ENCODE data around the gene TTBK1.
"Not testable (repeated sequence)": the region's sequence is repeated elsewhere in the genome, so short reads cannot be mapped to it uniquely, and the experiment has no call there.

Gene TTBK1

DNA sequence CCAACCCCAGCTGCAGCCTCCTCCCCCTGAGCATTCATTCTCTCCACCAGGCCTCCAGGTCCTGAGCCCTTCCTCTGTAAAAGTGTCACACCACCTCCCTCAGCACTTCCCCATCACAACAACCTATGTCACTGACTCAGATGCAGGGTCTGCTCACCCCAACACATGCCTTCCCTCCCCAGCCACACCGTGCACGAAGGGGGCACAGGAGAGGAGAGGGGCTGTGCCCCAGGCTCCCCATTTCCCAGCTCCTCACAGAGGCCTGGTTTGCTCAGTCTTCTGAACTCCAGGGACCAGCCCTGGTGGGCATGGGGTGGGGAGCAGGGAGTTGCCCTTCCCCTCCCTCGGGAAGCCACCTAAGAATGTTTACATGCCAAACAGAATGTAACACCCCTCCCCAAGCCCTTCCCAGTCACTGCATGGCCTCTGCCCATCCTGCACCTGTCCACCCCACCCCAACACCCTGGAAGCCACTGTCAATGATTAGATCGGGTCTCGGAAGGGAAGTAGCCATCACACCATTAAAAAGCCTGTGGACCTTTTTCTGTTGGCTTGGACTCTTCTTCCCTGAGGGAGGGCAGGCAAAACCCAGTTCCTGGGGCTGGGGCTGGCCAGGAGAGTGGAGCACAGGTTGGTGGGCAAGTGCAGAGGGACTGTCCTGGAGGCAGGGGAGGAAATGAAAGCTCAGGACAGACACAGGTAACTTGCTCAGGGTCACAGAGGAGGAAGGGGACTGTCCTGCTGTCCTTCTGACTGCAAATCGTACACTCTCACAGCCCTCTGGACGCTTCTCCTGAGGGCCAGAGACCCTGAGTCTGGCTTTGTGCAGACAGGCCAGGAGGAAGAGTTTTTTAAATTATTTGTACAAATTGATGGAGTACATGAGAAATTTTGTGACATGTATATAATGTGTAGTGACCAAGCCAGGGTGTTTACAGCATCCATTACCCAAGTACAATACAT lies 44.7 kb downstream of the TTBK1 start:
- DNase-seq (ENCODE audit: low read depth) = no peak

DNA sequence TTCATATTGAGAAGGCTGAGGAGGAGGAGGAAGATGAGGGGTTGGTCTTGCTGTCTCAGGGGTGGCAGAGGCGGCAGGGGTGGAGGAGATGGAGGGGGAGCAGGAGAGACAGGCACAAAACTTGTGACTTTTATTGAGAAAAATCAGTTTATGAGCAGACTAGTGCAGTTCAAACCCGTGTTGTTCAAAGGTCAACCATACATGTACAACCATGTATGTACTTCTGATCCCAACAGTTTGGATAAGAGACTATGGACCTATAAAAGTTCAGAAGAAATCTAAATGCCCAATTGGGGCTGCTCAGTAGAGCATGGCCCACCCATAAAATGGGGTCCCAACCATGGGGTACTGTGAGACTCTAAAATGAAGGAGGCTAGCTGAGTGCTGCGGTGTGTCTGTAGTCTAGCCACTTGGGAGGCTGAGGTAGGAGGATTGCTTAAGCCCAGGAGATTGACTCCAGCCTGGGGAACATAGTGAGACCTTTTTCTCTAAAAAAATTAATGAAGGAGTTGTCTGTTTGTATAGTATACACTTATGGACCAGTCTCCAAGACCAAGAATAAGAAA lies 47.1 kb downstream of the TTBK1 start:
- no peak for DNase-seq (ENCODE audit: low read depth)

DNA sequence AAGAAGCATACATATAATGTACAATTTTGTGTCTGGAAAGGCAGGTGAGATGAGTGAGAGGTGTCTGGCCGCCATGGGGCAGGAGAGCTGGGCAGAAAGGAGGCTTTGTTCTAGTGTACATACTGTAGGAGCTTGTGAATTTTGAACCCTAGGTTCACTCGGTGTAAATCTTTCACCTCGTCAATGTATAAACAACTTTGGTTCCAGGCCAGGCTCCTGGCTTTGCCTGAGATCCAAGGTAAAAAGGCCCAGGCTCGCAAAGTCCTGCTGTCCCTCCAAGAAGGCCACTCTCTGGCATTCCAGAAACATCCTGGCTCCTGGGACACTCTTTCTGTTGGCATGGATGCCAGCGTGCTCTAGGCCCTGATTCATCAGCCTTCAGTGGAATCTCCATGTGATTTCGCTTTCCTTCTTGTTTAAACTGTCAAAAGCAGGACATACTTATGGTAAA lies 47.6 kb downstream of the TTBK1 start:
- DNase-seq (ENCODE audit: low read depth) = no peak

DNA sequence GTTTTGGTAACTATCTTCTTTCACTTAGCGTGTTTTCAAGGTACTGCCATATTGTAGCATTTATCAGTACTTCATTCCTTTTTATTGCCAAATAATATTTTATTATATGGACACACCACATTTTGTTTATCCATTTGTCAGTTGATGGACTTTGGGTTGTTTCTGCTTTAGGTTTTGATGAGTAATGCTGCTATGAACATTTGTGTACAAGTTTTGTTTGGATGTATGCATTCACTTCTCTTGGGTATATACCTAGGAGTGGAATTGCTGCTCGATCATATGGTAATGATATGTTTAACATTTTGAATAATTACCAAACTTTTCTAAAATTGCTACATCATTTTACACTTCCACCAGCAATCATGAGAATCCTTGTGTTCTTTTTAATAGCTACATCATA lies 48.4 kb downstream of the TTBK1 start:
- no peak for DNase-seq (ENCODE audit: low read depth)

DNA sequence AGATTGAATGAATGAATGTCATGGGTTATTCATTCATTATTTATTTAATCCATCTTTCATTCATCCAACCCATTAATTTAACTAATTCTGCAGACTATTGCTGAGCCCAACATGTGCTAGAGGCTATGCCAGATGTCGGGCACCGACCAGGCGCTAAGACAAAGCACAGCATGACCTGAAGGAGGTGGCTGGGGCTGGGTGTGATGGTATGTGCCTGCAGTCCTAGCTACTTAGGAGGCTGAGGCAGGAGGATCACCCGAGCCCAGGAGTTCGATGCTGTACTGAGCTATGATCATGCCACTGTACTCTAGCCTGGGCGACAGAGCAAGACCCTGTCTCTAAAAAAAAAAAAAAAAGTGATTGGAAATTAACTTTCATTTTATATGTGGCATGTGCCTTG lies 49.1 kb downstream of the TTBK1 start:
- no peak for DNase-seq (ENCODE audit: low read depth)

DNA sequence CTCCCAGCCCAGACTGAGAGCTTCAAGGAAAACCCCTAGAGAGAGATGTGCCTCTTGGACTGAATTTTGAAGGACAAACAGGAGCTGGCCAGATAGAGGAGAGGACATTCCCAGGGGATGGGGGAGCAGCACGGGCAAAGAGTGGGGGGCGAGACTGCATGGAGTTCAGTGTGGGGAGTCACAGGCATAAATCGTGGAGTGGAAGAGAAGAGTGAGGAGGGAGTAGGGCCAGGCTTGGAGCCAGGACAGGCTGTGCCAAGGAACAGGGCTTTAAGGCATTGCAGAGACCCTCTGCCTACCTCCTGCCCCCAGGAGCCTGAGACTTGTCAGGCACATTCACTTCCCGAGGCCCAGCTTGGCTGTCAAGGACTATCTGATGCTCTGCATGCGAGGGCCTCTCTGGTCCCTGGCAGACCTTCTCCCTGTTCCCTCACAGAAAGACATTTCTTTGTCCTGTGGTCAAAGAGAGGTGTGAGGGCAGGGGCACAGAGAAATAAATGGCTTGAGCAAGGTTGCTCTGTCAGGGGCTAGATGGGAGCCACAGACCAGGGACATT lies 49.6 kb downstream of the TTBK1 start:
- no peak for DNase-seq (ENCODE audit: low read depth)

DNA sequence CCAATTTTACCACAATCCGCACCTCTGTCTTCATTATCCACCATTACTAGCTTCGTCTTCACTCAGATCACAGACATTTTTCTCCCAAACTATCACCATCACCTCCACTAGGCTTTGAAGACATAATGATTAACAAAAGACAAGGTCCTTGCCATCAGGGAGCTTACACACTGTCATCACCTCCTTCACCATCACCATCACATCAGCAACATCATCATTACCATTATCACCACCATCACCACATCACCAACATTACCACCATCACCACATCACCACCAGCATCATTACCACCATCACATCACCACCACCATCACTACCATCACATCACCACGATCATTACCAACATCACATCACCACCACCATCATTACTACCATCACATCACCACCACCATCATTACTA lies 50.4 kb downstream of the TTBK1 start:
- no peak for DNase-seq (ENCODE audit: low read depth)

DNA sequence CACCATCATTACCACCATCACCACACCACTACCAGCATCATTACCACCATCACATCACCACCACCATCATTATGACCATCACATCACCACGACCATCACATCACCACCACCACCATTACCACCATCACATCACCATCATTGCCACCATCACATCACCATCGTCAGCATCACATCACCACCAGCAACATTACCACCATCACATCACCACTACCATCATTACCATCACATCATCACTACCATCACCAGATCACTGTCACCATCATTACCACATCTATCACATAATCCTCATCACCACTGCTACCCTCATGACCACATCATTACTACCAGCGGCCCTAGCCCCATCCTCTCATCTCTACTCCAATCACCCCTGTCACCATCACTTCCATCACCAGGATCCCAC lies 51.3 kb downstream of the TTBK1 start:
- DNase-seq (ENCODE audit: low read depth) = no peak

DNA sequence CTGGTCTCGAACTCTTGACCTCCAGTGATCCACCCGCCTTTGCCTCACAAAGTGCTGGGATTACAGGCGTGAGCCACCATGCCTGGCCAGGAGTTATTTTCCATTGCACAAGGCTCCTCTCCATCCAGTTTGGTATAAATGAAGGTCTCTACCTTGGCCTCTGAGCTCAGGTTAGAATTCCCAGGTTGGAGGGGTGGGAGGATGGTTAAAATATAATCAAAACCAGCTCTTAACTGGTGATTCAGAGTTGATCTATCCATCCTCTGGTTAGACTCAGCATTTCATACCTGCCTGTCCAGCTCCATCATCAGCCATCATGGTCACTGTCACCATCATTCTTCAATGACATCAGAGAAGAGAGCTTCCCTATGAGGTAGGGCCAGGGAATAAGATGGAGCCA lies 52.2 kb downstream of the TTBK1 start:
- no peak for DNase-seq (ENCODE audit: low read depth)

DNA sequence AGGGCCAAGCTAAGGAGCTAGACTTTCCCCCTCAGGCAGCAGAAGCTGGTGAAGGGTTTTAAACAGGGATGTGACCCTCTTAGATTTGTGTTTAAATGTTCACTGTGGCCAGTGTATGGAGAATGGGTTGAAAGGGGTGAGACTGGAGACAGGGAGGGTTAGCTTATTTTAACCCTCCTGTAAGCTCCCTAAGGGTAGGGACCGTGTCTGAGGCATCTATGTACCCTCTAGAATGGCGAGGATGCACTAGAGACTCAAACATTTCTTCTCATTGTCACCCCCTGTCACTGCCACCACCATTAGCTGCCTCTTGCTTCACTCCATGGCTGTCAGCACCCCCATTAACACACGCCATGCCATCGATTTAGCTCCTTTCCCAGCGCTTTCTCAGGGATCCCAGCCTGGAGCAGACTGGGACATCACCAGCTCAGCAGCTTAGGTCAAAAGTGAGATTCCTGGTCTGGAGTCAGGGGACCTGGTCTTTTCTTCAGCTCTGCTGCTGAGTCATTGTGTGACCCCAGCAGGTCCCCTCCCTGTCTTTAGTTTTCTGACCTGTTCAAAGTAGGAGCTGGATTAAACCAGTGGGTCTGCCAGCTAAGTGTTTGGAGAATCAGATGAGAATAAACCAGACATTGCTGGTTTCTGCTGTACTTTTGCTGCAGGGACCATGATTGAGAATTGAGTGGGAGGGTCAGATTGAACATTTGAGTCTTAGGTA lies 53.7 kb downstream of the TTBK1 start:
- DNase-seq (ENCODE audit: low read depth) = no peak

DNA sequence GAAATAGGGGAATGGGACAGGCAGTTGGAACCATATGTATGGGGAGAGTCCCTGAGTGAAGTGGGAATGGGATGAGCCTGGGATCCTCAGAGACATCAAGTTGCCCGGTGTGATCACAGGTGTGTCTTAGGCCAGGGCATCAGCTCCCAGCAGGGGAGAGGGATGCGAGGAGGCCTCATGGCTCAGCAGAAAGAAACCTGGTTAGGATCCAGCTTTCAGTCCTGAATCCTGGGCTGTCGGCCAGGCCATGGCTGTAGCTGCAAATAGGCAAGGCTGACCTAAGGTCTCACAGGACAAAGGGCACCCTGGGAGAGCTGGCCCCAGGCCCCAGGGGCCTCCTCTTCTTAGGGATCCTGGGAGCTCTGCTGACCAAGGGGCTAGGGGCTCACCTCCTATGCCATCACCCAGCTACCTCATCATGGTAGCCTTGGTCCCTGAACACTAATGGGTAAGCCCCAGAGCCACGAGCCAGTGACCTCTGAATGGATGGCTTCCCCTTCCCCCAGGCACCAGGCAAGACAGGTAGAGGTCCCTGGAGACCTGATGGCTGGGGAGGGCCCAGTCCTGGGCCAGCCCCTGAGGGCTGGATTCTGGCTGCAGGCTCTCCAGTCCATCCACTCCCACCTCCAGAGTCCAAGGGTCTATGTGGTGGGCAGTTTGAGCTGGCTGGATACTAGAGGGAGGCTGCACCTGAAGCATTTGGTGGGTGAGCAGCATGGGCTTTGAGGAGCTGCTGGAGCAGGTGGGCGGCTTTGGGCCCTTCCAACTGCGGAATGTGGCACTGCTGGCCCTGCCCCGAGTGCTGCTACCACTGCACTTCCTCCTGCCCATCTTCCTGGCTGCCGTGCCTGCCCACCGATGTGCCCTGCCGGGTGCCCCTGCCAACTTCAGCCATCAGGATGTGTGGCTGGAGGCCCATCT lies 54.6 kb downstream of the TTBK1 start, which contains the start of gene SLC22A7:
Gene SLC22A7, plus strand, starts transcription at position 617 of the 921 bp plus-strand sequence. Its CDS starts 99 bp downstream, at position 716.
- no peak for DNase-seq (ENCODE audit: low read depth)

DNA sequence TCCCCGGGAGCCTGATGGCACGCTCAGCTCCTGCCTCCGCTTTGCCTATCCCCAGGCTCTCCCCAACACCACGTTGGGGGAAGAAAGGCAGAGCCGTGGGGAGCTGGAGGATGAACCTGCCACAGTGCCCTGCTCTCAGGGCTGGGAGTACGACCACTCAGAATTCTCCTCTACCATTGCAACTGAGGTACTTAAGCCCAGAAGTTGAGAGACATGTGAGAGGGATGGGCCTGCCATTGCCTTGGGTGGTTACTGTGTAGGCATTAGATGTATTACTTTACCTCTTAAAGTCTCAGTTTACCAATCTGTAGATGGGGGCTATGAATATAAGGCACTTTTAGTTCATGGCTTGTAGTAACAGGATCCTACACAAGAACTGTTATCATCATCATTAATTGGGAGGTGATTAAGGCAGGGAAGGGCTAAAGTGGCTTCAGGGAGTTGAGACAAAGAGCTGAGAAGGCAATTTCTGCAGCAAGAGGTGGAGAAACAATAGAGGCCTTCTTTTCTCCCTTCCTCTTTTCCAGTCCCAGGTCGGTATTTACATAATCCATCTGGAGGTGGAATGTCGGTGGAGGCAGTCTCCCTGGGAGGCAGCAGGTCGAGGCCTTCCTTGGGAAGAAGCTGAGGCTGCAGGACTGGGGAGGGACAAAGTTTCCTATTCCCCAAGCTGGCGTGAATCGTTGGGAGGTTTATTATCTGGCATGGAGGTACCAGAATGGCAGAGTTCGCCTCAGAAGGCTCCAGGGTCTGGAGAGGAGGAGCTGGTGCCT lies 55.5 kb downstream of the TTBK1 start:
- no peak for DNase-seq (ENCODE audit: low read depth)

DNA sequence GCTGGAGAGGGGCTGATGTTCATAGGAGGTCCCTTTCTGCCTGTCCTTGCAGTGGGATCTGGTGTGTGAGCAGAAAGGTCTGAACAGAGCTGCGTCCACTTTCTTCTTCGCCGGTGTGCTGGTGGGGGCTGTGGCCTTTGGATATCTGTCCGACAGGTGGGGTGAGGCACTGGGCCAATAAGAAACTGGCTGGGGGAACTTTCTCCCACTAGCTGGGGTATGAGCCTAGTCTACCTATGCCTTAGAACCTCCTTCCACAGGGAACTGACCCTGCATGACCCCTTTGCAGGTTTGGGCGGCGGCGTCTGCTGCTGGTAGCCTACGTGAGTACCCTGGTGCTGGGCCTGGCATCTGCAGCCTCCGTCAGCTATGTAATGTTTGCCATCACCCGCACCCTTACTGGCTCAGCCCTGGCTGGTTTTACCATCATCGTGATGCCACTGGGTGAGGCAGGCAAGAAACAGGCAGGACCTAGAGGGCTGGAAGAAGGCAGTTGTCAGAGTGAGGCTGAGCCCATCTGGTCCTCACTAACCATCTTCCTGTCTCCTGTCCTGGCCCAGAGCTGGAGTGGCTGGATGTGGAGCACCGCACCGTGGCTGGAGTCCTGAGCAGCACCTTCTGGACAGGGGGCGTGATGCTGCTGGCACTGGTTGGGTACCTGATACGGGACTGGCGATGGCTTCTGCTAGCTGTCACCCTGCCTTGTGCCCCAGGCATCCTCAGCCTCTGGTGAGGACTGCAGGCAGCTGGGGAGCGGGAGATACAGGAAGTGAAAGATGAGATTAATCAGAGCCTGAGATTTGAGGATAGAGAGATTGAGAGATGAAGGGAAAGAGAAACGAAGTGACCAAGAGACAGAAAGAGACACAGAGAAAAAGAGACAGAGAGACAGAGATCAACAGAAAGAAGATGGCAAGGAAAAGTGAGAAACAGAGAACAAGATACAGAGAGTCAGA lies 56.3 kb downstream of the TTBK1 start:
- DNase-seq (ENCODE audit: low read depth) = no peak

DNA sequence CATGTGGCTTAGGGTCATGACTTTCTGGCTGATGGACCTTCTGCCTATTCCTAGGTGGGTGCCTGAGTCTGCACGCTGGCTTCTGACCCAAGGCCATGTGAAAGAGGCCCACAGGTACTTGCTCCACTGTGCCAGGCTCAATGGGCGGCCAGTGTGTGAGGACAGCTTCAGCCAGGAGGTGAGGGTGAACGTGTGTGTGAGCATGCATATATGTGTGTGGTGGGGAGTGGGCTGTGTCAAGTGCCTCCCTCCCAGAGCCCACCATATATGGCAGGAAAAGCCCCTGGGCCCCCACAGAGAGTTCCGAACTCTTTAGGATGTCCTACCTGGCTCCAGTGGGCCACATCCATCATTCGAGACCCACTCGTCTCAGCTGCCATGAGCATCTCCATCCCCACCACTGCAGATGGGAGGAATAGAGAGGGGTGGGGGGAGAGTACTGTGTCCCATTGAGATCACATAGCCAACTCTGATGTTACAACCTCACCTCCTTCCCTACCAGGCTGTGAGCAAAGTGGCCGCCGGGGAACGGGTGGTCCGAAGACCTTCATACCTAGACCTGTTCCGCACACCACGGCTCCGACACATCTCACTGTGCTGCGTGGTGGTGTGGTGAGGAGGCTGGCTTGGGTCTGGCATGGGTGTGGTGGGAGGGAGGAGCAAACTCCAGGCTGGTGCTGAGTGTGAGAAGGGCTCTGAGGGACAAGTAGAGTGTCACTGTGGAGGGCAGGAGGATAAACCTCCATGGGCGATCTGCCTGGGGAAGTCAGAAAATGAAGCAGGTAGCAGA lies 58.0 kb downstream of the TTBK1 start:
- DNase-seq (ENCODE audit: low read depth) = no peak

DNA sequence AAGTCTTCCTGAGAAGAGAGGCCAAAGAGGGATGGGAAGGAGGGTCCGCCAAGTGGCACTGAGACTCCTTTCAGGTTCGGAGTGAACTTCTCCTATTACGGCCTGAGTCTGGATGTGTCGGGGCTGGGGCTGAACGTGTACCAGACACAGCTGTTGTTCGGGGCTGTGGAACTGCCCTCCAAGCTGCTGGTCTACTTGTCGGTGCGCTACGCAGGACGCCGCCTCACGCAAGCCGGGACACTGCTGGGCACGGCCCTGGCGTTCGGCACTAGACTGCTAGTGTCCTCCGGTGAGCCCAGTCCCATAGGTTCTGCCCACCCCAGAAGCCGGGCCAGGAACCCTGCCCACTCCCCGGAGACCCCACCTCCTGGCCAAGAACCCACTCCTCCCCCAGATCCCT lies 58.8 kb downstream of the TTBK1 start:
- DNase-seq (ENCODE audit: low read depth) = no peak

DNA sequence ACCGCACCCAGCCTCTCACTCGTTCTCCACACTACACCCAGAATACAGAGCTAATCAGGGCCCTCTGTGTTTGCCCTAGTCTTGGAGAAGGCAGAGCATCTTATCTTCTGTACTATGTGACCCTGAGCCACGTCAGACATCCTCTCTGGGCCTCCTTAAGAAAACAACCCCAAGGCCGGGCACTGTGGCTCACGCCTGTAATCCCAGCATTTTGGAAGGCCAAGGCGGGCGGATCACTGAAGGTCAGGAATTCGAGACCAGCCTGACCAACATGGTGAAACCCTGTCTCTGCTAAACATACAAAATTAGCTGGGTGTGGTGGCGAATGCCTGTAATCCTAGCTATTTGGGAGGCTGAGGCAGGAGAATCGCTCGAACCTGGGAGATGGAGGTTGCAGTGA lies 59.7 kb downstream of the TTBK1 start:
- DNase-seq (ENCODE audit: low read depth) = not testable (repeated sequence)

DNA sequence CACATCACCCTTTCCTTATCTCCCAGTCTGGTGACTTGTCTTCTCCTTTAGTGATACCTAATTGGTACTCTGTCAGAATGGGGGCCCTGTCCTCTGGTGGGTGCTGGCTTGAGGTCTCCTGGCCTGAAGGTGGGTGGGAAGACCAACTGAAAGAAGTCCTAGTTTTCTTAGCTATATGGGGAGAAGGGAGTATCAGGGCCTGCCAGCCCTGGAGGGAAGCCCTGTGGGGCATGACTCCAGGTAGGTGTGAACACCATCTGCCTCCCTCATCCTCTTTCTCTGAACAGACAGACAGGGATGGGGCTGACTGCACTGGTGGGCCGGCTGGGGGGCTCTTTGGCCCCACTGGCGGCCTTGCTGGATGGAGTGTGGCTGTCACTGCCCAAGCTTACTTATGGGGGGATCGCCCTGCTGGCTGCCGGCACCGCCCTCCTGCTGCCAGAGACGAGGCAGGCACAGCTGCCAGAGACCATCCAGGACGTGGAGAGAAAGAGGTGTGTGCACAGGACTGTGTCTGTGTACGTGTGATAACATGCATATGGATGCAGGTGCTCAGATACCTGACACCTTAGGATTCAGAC lies 60.6 kb downstream of the TTBK1 start:
- DNase-seq (ENCODE audit: low read depth) = no peak

DNA sequence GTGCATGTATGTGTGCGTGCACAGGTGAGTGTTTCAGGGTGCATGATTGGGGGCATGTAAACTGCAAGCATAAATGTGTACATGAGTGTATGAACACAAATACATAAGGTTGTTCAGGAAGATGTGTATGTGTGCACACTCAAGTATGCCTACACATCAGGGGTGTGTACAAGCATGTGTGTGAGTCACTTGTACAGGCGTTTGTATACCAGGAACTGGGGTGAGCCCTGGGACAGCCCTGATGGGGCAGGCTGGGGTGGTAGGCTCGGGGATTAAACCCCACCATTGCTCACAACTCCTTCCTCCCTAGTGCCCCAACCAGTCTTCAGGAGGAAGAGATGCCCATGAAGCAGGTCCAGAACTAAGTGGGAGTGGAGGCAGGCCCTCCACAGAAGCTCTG lies 61.1 kb downstream of the TTBK1 start:
- no peak for DNase-seq (ENCODE audit: low read depth)

Data from T-helper 22 cell (primary cell).